Measurements from ENCODE around the gene CRYZL1. TPM values are rescaled to one million over a fixed set of nuclear protein-coding genes. Genes with fewer than 3 reads are reported as not detected.

CRYZL1 gene
- total and polyA plus RNA-seq, 8 donors: 8.5 to 23.0 (median 13.9) TPM

DNA sequence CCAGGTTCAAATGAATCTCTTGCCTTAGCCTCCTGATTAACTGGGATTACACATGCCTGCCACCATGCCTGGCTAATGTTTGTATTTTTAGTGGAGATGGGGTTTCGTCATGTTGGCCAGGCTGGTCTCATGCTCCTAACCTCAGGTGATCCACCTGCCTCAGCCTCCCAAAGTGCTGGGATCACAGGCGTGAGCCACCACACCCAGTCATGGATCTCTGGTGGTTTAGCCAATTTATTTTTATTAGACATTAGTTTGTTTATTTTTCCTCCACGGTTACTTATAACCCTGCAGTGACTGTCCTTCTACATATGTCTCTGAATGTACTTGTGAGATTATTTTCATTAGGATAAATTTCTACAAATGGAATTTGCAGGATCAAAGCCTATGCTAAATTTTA lies 6.0 kb upstream of the CRYZL1 start:
- WGBS, 2 donors: 70 to 81% methylated on average over 3 of the region's 3 CpGs
- no peaks in the 10 kb centered on the region for H3K27me3 ChIP-seq
- peaks cover 0 to 3% (median 0%) of the 10 kb centered on the region in 3 donors for H3K4me1 ChIP-seq
- FAIRE-seq (no peak), DNase-seq (no peak), ATAC-seq (no peak)
- intact Hi-C loops (cut with DNase I): no loop called here
- H3K4me3 ChIP-seq: no peak overlapping the region
- TF ChIP-seq, protein P1, sequence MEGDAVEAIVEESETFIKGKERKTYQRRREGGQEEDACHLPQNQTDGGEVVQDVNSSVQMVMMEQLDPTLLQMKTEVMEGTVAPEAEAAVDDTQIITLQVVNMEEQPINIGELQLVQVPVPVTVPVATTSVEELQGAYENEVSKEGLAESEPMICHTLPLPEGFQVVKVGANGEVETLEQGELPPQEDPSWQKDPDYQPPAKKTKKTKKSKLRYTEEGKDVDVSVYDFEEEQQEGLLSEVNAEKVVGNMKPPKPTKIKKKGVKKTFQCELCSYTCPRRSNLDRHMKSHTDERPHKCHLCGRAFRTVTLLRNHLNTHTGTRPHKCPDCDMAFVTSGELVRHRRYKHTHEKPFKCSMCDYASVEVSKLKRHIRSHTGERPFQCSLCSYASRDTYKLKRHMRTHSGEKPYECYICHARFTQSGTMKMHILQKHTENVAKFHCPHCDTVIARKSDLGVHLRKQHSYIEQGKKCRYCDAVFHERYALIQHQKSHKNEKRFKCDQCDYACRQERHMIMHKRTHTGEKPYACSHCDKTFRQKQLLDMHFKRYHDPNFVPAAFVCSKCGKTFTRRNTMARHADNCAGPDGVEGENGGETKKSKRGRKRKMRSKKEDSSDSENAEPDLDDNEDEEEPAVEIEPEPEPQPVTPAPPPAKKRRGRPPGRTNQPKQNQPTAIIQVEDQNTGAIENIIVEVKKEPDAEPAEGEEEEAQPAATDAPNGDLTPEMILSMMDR (IDR thresholded peaks at IDR 0.05): no peak
- no peaks in the 10 kb centered on the region for H3K36me3 ChIP-seq
- H3K9me3 ChIP-seq: no peaks in the 10 kb centered on the region
- H3K27ac ChIP-seq: no peak overlapping the region

DNA sequence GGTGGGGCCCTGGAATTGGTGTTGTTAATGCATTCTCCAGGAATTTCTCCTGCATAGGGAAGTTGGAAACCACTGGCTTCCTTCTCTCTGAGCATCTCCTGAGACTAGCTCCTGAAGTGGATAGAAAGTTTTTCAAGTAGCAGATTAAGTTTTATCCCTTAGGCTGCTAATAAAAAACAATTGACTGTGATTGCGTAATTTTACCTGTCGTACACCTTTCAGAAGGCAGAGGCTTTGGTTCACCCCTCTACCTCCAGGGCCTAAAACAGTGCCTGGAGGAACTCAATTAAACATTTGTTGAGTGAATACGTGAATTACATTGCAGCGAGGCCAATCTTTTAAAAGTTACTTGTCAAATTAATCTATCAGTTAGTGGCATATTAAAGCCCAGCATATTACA lies 4.2 kb upstream of the CRYZL1 start:
- Histone ChIP-seq H3K36me3 (no peaks in the 10 kb centered on the region), H3K4me1 (peaks cover 0 to 3% (median 2%) of the 10 kb centered on the region in 3 donors), H3K9me3 (no peaks in the 10 kb centered on the region), H3K27me3 (no peaks in the 10 kb centered on the region), H3K27ac (no peak overlapping the region), H3K4me3 (no peak overlapping the region)
- WGBS, 2 donors: 84 to 85% methylated on average over 4 of the region's 4 CpGs
- ATAC-seq (no peak), DNase-seq (no peak), FAIRE-seq (no peak)
- TF ChIP-seq, protein P1 (IDR thresholded peaks at IDR 0.05): no peak
- intact Hi-C loops (cut with DNase I): no loop called here

DNA sequence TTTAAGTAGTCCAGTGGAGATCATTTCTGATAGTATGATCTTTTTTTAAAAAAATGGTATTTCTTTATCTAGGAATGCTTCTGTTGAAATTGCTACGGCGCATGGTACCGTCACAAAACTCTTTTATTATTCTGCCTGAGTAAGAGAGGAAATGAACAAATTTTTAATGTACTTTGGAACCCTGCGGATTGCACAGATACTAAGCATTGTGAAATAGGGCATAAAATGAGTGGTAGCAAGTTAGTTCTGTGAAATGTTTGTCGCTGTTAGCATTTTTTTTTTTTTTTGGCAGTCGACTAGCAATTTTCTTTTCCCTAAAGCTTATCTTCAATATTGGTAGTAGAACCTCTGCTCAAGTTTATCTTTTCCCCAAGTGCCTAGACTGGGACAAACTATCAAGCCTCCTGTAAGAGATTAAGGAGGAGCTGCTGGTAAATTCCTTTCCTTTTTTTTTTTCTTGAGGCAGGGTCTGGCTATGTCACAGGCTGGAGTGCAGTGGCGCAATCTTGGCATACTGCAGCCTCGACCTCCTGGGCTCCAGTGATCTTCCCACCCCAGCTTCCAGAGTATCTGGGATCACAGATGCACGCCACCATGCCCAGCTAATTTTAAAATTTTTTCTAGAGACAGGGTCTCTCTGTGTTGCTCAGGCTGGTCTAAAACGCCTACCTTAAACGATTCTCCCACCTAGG lies 3.0 kb upstream of the CRYZL1 start:
- Histone ChIP-seq H3K27ac (peak overlapping the region in 1 of 4 donors; percentile 41), H3K36me3 (no peaks in the 10 kb centered on the region), H3K4me1 (peaks cover 0 to 7% (median 5%) of the 10 kb centered on the region in 3 donors), H3K27me3 (no peaks in the 10 kb centered on the region), H3K4me3 (peak overlapping the region in 2 of 4 donors; percentile 87 to 90), H3K9me3 (no peaks in the 10 kb centered on the region)
- WGBS, 2 donors: 62 to 74% methylated on average over 11 of the region's 11 CpGs
- intact Hi-C loops (cut with DNase I): no loop called here
- ATAC-seq (no peak), FAIRE-seq (no peak), DNase-seq (no peak)
- TF ChIP-seq, protein P1 (IDR thresholded peaks at IDR 0.05): no peak

DNA sequence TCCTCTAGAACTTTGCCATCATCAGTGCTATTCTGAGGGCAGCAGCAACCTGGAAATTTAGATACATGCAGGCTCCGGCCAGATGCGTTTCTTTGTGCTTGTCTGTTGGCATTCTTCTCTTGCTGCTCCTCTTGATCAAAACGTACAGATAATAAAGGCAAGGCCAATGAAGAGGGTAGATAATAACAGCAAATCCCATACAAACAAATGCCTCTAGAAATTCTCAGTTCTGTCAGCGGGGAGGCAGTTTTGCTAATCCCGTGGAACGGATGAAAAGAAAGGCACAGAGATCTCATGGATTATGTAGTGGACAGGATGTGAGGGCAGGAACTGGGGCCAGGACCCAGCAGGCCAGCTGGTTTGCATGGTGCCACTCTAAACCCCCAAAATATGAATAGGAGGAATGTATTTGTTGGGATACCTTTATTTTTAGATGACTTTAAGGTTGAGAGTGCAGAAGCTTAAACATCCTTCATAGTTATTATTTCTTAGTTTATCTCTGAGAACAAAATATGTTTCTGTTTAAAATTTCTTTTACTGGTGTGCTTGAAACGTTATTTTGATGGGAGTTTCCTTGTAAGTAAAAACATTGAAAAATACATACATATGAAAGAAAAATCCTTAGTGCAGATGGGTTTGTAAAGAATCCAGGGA lies 2.2 kb upstream of the CRYZL1 start:
- ATAC-seq (no peak), FAIRE-seq (no peak)
- intact Hi-C loops (cut with DNase I): no loop called here

More for the DNA sequence above, 2.2 kb upstream of the CRYZL1 start:
- TF ChIP-seq, protein P1 (IDR thresholded peaks at IDR 0.05): no peak
- H3K9me3 ChIP-seq: no peaks in the 10 kb centered on the region
- peak overlapping the region in 2 of 4 donors; percentile 56 to 63 for H3K27ac ChIP-seq
- H3K4me3 ChIP-seq: peak overlapping the region; percentile 84 to 90 (median 88)
- 13 to 17% methylated on average over 7 of the region's 7 CpGs for WGBS, 2 donors
- peaks cover 0 to 5% (median 5%) of the 10 kb centered on the region in 3 donors for H3K4me1 ChIP-seq
- H3K36me3 ChIP-seq: no peaks in the 10 kb centered on the region
- DNase-seq: no peak
- no peaks in the 10 kb centered on the region for H3K27me3 ChIP-seq
